GM19328 (cell line): ENCODE data around the gene ZBTB2.
A peak's percentile ranks its signal among the peaks of the same experiment; 100 is the strongest.
"Not testable (repeated sequence)": the region's sequence is repeated elsewhere in the genome, so short reads cannot be mapped to it uniquely, and the experiment has no call there.

ENCODE experiments used
- ATAC-seq: cut with Tn5 transposase; IDR thresholded peaks from one replicate; pipeline ENCODE4 v1.9.1; 2021; ENCODE audit warnings: mild to moderate bottlenecking, moderate library complexity; ENCODE audit not compliant: unreplicated experiment

ZBTB2 gene

DNA sequence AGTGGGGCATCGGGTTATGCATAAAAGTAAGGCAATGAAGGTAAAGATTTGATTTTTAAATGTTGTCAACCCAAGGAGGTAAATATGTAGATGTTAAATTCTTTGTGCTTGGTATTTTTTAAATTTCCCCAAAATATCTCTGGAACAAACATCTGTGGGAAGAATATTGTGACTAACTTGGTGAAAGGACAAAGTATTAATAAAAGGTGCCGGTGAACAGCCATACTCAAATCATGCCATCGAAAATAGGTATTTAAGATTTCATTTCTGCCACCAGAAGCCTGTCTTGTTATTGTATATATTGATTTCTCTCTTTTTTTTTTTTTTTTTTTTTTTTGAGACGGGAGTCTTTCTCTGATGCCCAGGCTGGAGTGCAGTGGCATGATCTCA lies 12.6 kb upstream of the ZBTB2 start:
- no peak for ATAC-seq

- no peak for ATAC-seq
Measured at GRCh38 chr6:151402228-151402627, 10.9 kb upstream of the ZBTB2 start.

DNA sequence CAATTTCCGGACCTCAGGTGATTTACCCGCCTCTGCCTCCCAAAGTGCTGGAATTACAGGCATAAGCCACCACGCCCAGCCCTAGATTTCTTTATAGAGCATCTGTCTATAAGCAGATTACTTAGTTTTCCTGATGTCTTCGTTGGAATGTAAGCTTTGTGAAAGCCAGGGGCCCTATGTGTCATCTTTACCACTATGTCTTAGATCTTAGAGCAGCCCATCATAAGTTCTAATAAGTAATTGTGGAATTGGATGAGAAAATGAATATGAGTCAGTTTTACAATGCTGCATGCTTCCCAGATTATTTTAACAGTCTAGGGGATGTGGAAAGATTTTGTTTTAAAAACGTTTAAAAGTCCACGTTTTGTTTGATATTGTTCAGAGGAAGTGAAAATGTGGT lies 9.1 kb upstream of the ZBTB2 start:
- no peak for ATAC-seq

DNA sequence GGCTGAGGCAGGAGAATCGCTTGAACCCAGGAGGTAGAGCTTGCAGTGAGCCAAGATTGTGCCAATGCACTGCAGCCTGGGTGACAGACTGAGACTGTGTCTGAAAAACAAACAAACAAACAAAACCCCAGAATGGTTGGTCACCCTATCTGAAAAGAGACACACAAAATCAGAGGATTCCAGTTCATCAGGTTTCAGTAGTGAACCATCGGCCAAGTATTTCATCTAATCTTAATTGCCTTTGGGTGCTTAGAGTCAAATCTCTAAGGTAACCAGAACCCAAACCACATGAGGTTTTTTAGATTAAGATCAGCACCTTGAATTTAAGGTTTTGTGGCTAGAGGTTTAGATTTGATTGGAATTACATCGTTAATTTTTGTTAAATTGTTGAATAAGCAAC lies 8.3 kb upstream of the ZBTB2 start:
- no peak for ATAC-seq

DNA sequence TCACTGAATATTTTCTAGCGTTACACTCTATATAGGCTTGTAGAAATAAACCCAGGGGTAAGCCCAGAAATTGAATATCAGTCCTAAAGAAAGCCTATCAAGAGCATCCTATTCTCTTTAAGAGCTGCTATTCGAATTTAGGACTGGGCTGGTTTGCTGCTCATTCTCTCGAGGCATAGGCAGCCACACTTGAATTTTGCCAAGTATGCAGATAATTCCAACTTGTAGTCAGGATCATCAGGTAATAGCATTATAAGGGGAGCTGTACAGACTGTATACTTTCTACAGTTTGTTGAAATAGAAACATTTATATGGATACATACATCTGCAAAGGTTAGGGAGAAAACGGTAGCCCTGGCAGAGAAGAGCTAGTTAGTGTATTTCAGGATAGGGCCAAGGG lies 2.1 kb upstream of the ZBTB2 start:
- ATAC-seq = no peak

DNA sequence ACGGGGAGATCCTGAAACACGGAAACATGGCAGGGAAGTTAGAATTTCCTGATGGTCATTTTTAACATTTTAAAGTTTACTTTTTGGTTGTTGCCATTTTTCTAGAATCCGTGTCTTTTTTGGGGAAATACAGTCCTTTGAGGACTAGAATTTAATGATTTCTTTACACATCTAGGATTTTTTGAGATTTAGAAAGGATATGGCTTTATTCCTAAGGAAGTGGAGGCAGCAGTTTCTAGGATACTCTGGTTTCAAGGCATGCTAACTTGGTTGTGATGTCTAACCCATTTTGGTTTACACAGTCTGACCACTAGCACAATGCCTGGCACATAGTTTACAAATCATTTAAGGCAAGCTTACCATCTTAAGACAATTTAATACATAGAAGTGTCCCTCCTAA lies 1.1 kb upstream of the ZBTB2 start:
- ATAC-seq = no peak

GRCh38 chr6:151390851-151391470 lies 398 bp downstream of the ZBTB2 start:
- ATAC-seq = peak; percentile 1

DNA sequence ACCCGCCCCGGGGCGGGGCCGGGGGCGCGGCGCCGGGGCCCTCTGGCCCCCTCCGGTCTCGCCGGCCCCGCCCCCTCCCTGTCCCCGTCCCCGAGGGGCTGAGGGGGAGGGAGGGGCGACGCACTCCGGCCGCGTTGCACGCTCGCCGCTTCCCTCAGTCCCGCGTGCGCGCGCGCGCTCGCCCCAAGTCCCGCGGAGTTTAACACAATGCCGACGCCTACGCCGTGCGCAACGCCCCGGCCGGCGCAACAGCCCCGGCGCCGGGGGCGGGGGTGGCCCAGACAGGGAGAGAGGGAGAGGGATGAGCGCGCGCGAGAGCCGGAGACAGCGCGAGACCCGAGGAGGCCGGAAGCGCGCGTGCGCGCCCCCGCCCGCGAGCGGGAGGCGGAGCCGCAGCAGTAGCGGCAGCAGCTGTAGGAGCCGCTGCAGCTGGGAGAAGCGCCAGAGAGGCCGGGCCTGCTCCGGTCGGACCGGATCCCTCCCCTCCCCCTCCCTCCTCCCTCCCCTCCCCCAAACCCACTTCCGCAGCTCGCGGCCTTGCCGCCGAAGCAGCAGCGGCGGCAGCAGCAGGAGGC lies 996 bp downstream of the ZBTB2 start:
- ATAC-seq = peak; percentile 80

GRCh38 chr6:151389618-151390275 lies 1.6 kb downstream of the ZBTB2 start:
- ATAC-seq = peak; percentile 67

- ATAC-seq = no peak
Measured at GRCh38 chr6:151388997-151389617, 2.3 kb downstream of the ZBTB2 start.

DNA sequence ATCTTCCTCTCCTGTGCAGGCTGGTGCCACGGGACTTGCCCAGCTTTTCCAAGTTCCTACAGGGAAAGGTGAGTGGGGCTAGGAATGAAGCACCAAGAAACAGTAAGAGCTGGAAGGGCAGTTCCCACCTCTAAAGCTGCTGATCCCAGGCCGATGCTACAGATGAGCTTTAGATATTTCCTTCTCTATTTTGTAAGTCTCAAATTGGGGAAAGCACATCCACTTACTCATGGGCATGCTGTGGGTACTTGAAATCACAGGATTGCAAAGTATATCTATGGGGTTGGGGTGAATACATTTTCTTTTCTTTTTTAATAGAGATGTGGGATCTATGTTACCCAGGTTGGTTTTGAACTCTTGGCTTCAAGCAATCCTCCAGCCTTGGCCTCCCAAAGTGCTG lies 3.1 kb downstream of the ZBTB2 start:
- ATAC-seq = no peak

GRCh38 chr6:151387175-151387970 lies 4.0 kb downstream of the ZBTB2 start:
- no peak for ATAC-seq

DNA sequence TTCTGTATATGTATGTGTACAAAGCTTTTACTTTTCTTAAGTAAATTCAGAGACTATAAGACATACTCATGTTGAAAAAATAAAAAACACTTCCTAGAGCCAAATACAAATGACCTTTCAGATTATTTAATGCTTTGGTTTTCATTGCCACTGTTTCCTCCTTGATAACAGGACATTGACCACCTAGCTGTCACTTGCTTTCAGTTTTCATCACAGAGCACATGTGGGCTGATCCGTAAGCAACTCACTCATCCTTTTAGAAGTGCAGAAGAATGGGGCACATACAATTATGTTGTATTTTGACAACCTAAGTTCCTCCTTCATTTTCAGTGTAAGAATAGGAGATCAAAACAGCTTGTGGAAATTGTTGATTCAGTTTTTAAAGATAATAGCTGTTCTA lies 6.2 kb downstream of the ZBTB2 start:
- no peak for ATAC-seq

GRCh38 chr6:151384151-151384550 lies 7.2 kb downstream of the ZBTB2 start:
- no peak for ATAC-seq

- not testable (repeated sequence) for ATAC-seq
Measured at GRCh38 chr6:151382631-151383030, 8.7 kb downstream of the ZBTB2 start.

GRCh38 chr6:151381722-151382121 lies 9.6 kb downstream of the ZBTB2 start:
- ATAC-seq = no peak

- ATAC-seq = no peak
Measured at GRCh38 chr6:151380848-151381205, 10.5 kb downstream of the ZBTB2 start.

- ATAC-seq = peak; percentile 40
Measured at GRCh38 chr6:151379933-151380847, 11.2 kb downstream of the ZBTB2 start.

DNA sequence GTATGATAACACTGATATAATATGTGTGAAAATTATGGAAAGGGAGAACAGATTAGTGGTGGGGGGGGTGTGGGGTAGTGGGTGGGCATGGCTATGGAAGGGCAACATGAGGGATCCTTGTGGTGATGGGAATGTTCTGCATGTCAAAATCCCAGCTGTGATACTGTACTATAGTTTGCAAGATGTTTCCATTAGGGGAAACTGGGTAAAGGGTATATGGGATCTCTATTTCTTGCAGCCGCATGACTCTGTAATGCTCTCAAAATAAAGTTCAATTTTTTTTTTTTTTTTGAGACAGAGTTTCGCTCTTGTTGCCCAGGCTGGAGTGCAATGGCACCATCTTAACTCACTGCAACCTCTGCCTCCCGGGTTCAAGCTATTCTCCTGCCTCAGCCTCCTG lies 14.3 kb downstream of the ZBTB2 start:
- ATAC-seq = no peak

GRCh38 chr6:151376440-151376839 lies 14.9 kb downstream of the ZBTB2 start:
- no peak for ATAC-seq
